GM13977 (cell line): Measurements from ENCODE around the gene NAA40.

Experiments used
- DNase-seq: peaks from one replicate; pipeline ENCODE4 v3.0.0; 2012; ENCODE audit warnings: low spot score
- CTCF ChIP-seq: IDR thresholded peaks from 2 replicates; pipeline ENCODE4 v1.5.1; 2012; ENCODE audit warnings: mild to moderate bottlenecking, control low read depth; ENCODE audit not compliant: insufficient read depth; ENCODE audit errors: extremely low read depth, missing control alignments
- in situ Hi-C: fragments of 300-500 bp; cut with MboI; formaldehyde crosslinking; loops from one replicate; pipeline ENCODE4 v1.12.0; 2022; ENCODE audit warnings: low sequenced_read_pairs, low pct_unique_long_range_greater_than_20kb, mixed read lengths, inconsistent platforms; ENCODE audit not compliant: unreplicated experiment

Gene NAA40

GRCh38 chr11:63920939-63921417 is 17.8 kb upstream of the NAA40 start:
- in situ Hi-C loops, result no loop called here
- TF ChIP-seq CTCF, result peak; percentile 67
- peak; percentile 69 for DNase-seq

GRCh38 chr11:63922673-63923192 is 16.1 kb upstream of the NAA40 start:
- no peak for DNase-seq
- TF ChIP-seq CTCF, result no peak
- in situ Hi-C loops, result no loop called here

DNA sequence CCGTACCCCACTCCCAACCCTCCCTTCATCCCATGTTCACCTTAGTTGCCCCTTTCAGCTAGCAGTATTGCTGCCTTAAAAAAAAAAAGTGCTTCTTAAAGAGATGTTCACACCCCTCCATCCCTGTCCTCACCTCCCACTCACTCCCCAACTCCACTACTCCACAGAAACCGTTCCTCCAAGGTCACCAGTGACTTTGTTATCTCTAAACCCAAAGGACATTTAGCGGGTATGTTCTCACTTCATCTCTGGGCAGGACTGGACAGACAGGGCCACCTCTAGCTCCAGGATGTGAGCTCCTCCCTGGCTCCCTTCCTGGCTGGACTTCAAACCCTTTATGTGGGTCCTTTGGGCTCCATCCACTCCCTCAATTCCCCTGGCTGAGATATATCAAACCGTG is 15.5 kb upstream of the NAA40 start:
- no peak for TF ChIP-seq CTCF
- in situ Hi-C loops, result no loop called here

DNA sequence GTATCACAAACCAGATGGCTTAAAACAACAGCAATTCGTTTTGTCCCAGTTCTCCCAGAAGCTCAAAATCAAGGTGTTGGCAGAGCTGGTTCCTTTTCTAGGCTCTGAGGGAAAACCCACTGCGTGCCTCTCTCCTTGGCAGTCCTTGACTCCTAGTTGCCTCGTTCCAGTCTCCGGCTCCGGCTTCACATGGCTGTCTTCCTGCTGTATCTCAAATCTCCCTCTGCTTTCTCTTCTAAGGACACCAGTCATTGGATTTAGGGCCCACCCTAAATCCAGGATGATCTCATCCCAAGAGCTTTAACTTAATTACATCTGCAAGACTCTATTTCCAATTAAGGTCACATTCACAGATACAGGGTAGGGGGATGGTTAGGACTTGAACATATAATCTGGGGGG is 9.2 kb upstream of the NAA40 start:
- in situ Hi-C loops, result no loop called here
- DNase-seq, result no peak
- TF ChIP-seq CTCF, result no peak

More for the DNA sequence above, 15.5 kb upstream of the NAA40 start:
- no peak for DNase-seq

- DNase-seq, result no peak
- in situ Hi-C loops, result no loop called here
- no peak for TF ChIP-seq CTCF
These were observed 7.8 kb upstream of the NAA40 start for GRCh38 chr11:63931045-63931444.

DNA sequence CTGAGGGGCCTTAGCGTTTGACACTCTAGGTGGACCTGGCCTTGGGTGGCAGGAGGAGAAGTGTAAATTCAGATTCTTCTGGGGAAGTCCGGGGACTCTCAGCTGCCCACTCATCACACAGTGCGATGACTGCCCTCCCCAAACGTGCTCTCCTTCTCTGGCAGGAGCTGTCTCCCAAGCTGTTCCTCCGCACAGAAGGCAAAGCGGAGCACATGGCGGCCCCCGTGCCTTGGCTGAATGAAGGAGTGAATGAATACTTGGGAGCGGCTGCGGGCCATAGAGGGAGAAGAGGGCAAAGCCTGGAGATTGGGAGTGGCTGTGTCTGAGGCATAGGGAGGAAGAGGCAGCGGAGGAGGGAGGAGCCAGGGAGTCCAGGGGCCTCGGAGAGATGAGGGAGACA is 6.9 kb upstream of the NAA40 start:
- DNase-seq, result no peak
- TF ChIP-seq CTCF, result no peak
- in situ Hi-C loops, result no loop called here

- TF ChIP-seq CTCF, result no peak
- no peak for DNase-seq
- in situ Hi-C loops, result no loop called here
These were observed 5.3 kb upstream of the NAA40 start for GRCh38 chr11:63933459-63933858.
